Measurements from ENCODE around the gene CBX1.

- TF ChIP-seq, protein P1, sequence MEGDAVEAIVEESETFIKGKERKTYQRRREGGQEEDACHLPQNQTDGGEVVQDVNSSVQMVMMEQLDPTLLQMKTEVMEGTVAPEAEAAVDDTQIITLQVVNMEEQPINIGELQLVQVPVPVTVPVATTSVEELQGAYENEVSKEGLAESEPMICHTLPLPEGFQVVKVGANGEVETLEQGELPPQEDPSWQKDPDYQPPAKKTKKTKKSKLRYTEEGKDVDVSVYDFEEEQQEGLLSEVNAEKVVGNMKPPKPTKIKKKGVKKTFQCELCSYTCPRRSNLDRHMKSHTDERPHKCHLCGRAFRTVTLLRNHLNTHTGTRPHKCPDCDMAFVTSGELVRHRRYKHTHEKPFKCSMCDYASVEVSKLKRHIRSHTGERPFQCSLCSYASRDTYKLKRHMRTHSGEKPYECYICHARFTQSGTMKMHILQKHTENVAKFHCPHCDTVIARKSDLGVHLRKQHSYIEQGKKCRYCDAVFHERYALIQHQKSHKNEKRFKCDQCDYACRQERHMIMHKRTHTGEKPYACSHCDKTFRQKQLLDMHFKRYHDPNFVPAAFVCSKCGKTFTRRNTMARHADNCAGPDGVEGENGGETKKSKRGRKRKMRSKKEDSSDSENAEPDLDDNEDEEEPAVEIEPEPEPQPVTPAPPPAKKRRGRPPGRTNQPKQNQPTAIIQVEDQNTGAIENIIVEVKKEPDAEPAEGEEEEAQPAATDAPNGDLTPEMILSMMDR (IDR thresholded peaks at IDR 0.05) = no peak
- no peak for TF ChIP-seq POLR2A (IDR thresholded peaks at IDR 0.05)
- no peak for TF ChIP-seq POLR2AphosphoS5 (IDR thresholded peaks at IDR 0.05)
- no peak for TF ChIP-seq EP300 (IDR thresholded peaks at IDR 0.05)
Observed at GRCh38 chr17:48054238-48055185, 46.8 kb downstream of the CBX1 start.

Data from upper lobe of left lung (tissue), 4 donors.